Sigmoid colon (tissue), 7 donors: ENCODE data around the gene CEP85L. TPM values are rescaled to one million over a fixed set of nuclear protein-coding genes. Genes with fewer than 3 reads are reported as not detected.

Experiments
- DNase-seq: peaks from one replicate; pipeline ENCODE4 v3.0.0-alpha.2; 2019
- H3K27ac ChIP-seq, 4 donors: fragments of 200-600 bp; sonication (generic); one replicate each; pipeline ENCODE4 v1.5.1; 2016 to 2019; ENCODE audit warnings: mild to moderate bottlenecking in 1 of 4
- H3K27me3 ChIP-seq, 3 donors: fragments of 200-600 bp; sonication (generic); one replicate each; pipeline ENCODE4 v1.5.1; 2019; ENCODE audit warnings: mild to moderate bottlenecking in 1 of 3
- H3K36me3 ChIP-seq, 4 donors: fragments of 200-600 bp; sonication (generic); one replicate each; pipeline ENCODE4 v1.5.1; 2016 to 2019
- H3K4me1 ChIP-seq, 4 donors: fragments of 200-600 bp; sonication (generic); one replicate each; pipeline ENCODE4 v1.5.1; 2017 to 2019
- H3K4me3 ChIP-seq, 4 donors: fragments of 200-600 bp; sonication (generic); one replicate each; pipeline ENCODE4 v1.5.1; 2017 to 2019; ENCODE audit warnings: mild to moderate bottlenecking in 2 of 4, moderate library complexity in 1 of 4
- H3K9me3 ChIP-seq, 4 donors: fragments of 200-600 bp in 3 of 4; sonication (generic) in 3 of 4; one replicate each; pipeline versions ENCODE4 v1.5.1 to v1.6.1; 2013 to 2019
- EP300 ChIP-seq, 4 donors: sonication (generic); formaldehyde crosslinking; IDR thresholded peaks; one replicate each; pipeline ENCODE4 v1.6.1; 2017; ENCODE audit warnings: antibody characterized with exemption in 4 of 4
- POLR2A ChIP-seq, 2 donors: fragments of 450-650 bp; IDR thresholded peaks; one replicate each; pipeline ENCODE4 v1.6.1; 2016; ENCODE audit warnings: antibody characterized with exemption in 2 of 2, mild to moderate bottlenecking in 2 of 2, moderate library complexity in 2 of 2
- POLR2AphosphoS5 ChIP-seq, 4 donors: sonication (generic); formaldehyde crosslinking; IDR thresholded peaks; one replicate each; pipeline ENCODE4 v1.6.1; 2017; ENCODE audit warnings: antibody characterized with exemption in 4 of 4
- WGBS, 2 donors: extraction: QIAGEN DNeasy Blood & Tissue Kit; methylation state at CpG; one replicate each; pipeline ENCODE4 v1.1.7; 2013; 5-methylcytosine and 5-hydroxymethylcytosine counted together
- intact Hi-C: fragments of 100-400 bp; cut with DNase I; formaldehyde crosslinking; loops from one replicate; pipeline ENCODE4 v1.15.1; 2023
- polyA plus RNA-seq, 3 donors: library from polyadenylated mRNA; stranded (reverse); fragments of 200-250 nt; gene quantifications; one replicate each; pipeline ENCODE4 v1.2.3, GENCODE V29; 2013
- total RNA-seq, 4 donors: library from RNA; depleted of rRNA; stranded (reverse); fragments of >200 nt; gene quantifications; one replicate each; pipeline ENCODE4 v1.1.0, GENCODE V29; 2016
- TF ChIP-seq, protein P1 (sequence below), 4 experiments: fragments of 450-650 bp in 3 of 4; fragments of 200-600 bp in 1 of 4; IDR thresholded peaks; one replicate each; pipeline ENCODE4 v1.5.1; 2016 to 2019; ENCODE audit warnings: antibody characterized with exemption in 4 of 4, mild to moderate bottlenecking in 3 of 4, moderate library complexity in 2 of 4
- donor health status: healthy with polysubstance abuse.
- donor health status: Bipolar disorder and iron deficiency.
- donor health status: healthy.

CEP85L gene
- total and polyA plus RNA-seq, 7 donors = 0.23 to 17.4 (median 12.8) TPM

DNA sequence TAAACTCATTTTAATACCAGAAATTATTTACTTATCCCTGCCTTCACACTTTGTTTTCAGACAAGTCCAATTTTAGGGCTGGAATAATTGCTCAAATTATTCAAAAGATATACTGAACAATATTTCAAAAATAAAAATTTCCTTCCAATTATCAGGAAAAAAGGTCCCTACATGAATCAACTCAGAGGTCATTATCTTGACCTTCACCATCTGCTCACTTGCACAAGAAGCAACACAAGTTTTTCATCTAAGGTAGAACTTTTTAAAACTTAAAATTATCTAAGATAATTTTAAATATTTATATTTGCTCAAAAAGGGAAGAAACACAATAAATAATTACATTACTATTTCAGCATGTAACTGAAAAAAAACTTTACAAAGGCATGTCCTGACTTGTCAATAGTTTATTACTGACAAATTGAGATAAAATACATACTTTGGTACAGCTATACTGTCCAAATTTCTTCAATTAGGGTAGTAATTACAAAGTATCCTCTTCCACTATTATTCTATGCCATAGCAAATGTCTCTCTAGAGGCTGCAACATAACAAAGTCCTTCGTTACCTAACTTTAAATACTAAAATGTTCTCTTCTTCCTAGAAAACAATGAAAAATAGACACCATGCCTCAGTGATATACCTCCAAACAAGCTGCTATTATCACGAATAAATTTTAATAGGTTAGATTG lies 2.4 kb downstream of the CEP85L start:
- no peak overlapping the region for H3K4me3 ChIP-seq
- H3K9me3 ChIP-seq = no peaks in the 10 kb centered on the region
- no peaks in the 10 kb centered on the region for H3K27me3 ChIP-seq
- peak overlapping the region in 1 of 4 donors; percentile 99 for H3K27ac ChIP-seq
- DNase-seq = no peak
- H3K4me1 ChIP-seq = peaks cover 0 to 27% (median 14%) of the 10 kb centered on the region in 4 donors
- intact Hi-C loops = no loop called here
- WGBS, 2 donors = 64 to 65% methylated on average over 2 of the region's 2 CpGs
- no peak for TF ChIP-seq EP300 (IDR thresholded peaks at IDR 0.05)
- TF ChIP-seq, protein P1, sequence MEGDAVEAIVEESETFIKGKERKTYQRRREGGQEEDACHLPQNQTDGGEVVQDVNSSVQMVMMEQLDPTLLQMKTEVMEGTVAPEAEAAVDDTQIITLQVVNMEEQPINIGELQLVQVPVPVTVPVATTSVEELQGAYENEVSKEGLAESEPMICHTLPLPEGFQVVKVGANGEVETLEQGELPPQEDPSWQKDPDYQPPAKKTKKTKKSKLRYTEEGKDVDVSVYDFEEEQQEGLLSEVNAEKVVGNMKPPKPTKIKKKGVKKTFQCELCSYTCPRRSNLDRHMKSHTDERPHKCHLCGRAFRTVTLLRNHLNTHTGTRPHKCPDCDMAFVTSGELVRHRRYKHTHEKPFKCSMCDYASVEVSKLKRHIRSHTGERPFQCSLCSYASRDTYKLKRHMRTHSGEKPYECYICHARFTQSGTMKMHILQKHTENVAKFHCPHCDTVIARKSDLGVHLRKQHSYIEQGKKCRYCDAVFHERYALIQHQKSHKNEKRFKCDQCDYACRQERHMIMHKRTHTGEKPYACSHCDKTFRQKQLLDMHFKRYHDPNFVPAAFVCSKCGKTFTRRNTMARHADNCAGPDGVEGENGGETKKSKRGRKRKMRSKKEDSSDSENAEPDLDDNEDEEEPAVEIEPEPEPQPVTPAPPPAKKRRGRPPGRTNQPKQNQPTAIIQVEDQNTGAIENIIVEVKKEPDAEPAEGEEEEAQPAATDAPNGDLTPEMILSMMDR (IDR thresholded peaks at IDR 0.05) = no peak
- H3K36me3 ChIP-seq = no peaks in the 10 kb centered on the region

DNA sequence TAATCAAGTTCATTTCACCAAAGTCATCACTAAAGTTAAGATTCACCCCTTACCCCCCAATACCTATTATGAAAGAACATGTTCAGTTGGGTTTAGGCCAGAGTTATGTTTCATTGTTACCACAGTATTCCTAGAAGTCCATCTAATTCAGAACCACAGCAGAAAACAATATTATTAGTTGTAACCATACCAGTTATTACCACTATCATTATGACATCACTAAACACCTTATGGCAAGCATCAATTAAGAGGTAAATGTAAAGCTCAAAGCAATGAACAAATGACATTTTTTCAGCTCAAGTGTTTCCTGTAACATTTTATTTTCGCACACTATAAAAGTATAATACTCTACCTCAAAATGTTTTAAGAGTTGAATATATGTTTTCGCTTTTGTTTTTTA lies 4.4 kb downstream of the CEP85L start:
- no peak overlapping the region for H3K27ac ChIP-seq
- 92 to 94% methylated on average over 2 of the region's 2 CpGs for WGBS, 2 donors
- no peaks in the 10 kb centered on the region for H3K9me3 ChIP-seq
- peaks cover 0 to 31% (median 15%) of the 10 kb centered on the region in 4 donors for H3K4me1 ChIP-seq
- H3K36me3 ChIP-seq = no peaks in the 10 kb centered on the region
- DNase-seq = no peak
- H3K4me3 ChIP-seq = no peak overlapping the region
- no peaks in the 10 kb centered on the region for H3K27me3 ChIP-seq
- TF ChIP-seq, protein P1 (IDR thresholded peaks at IDR 0.05) = no peak
- no peak for TF ChIP-seq POLR2A (IDR thresholded peaks at IDR 0.05)
- TF ChIP-seq EP300 (IDR thresholded peaks at IDR 0.05) = no peak
- no peak for TF ChIP-seq POLR2AphosphoS5 (IDR thresholded peaks at IDR 0.05)
- intact Hi-C loops = no loop called here

DNA sequence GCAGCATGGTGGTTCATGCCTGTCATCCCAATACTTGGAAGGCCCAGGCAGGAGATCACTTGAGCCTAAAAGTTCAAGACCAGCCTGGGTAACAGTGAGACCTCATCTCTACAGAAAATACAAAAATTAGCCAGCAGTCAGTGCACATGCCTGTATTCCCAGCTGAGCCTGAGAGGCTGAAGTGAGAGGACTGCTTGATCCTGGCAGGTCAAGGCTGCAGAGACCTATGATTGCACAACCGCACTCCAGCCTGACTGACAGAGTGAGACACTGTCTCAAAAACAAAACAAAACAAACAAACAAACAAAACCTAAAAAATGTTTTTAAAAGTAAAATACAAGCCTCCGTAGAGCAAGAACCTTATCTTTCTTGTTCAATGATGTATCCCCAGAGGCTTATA lies 6.0 kb downstream of the CEP85L start:
- Histone ChIP-seq H3K9me3 (no peaks in the 10 kb centered on the region), H3K4me3 (no peak overlapping the region), H3K36me3 (no peaks in the 10 kb centered on the region), H3K27me3 (no peaks in the 10 kb centered on the region), H3K4me1 (peaks cover 0 to 38% (median 15%) of the 10 kb centered on the region in 4 donors), H3K27ac (no peak overlapping the region)
- intact Hi-C loops = no loop called here
- WGBS, 2 donors = 91 to 92% methylated on average over 2 of the region's 2 CpGs
- TF ChIP-seq, protein P1 (IDR thresholded peaks at IDR 0.05) = no peak
- TF ChIP-seq EP300 (IDR thresholded peaks at IDR 0.05) = no peak
- no peak for TF ChIP-seq POLR2AphosphoS5 (IDR thresholded peaks at IDR 0.05)
- no peak for TF ChIP-seq POLR2A (IDR thresholded peaks at IDR 0.05)
- no peak for DNase-seq

DNA sequence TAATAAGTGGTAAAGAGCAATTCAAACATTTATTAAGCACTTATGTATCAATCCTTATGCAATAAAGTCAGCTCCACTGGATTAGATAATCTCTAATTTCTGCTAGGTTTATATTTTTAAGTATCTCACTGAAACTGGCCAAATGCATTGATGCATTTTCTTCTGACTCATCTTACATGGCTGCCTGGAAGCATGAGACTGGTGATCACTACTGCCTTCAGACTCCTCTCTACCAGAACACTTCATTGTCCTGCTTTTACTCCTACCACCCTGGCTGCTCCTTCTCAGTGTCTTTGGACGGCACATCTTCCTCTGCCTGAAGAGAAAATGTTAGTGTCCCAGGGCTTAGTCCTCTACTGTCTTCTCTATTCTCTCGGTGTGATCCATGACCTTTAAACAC lies 7.4 kb downstream of the CEP85L start:
- Histone ChIP-seq H3K4me1 (peaks cover 0 to 32% (median 11%) of the 10 kb centered on the region in 4 donors), H3K9me3 (no peaks in the 10 kb centered on the region), H3K4me3 (no peak overlapping the region), H3K27me3 (no peaks in the 10 kb centered on the region), H3K27ac (no peak overlapping the region), H3K36me3 (no peaks in the 10 kb centered on the region)
- DNase-seq = no peak
- intact Hi-C loops = no loop called here
- WGBS, 2 donors = 74 to 90% methylated on average over 2 of the region's 2 CpGs
- no peak for TF ChIP-seq POLR2AphosphoS5 (IDR thresholded peaks at IDR 0.05)
- TF ChIP-seq POLR2A (IDR thresholded peaks at IDR 0.05) = no peak
- no peak for TF ChIP-seq EP300 (IDR thresholded peaks at IDR 0.05)
- TF ChIP-seq, protein P1 (IDR thresholded peaks at IDR 0.05) = no peak

DNA sequence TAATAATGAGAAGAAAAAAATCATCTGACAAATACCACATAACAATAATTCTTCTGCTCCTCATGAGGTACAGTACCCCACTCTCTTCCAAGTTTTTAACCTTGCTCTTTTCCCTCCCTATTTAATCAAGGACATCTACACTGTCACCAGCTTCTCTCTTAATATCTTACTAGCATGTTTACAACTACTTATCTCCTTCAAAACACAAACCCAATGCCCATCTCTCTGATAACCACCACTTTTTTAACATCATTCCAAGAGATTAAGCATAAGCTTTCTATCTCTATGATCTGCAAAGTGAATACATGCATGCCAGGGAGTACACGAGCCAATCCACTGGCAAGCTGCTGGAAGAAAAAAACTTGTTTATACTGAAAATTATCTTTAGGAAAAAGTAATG lies 10.3 kb downstream of the CEP85L start:
- H3K4me3 ChIP-seq = no peak overlapping the region
- intact Hi-C loops = no loop called here

More for the DNA sequence above, 10.3 kb downstream of the CEP85L start:
- WGBS, 2 donors = 76 to 92% methylated on average over 1 of the region's 1 CpG
- TF ChIP-seq POLR2A (IDR thresholded peaks at IDR 0.05) (no peak), EP300 (IDR thresholded peaks at IDR 0.05) (no peak), POLR2AphosphoS5 (IDR thresholded peaks at IDR 0.05) (no peak)
- TF ChIP-seq, protein P1 (IDR thresholded peaks at IDR 0.05) = no peak
- Histone ChIP-seq H3K36me3 (no peaks in the 10 kb centered on the region), H3K4me1 (peaks cover 0 to 36% (median 13%) of the 10 kb centered on the region in 4 donors), H3K9me3 (peaks cover 0 to 2% (median 0%) of the 10 kb centered on the region in 4 donors), H3K27ac (no peak overlapping the region), H3K27me3 (no peaks in the 10 kb centered on the region)
- DNase-seq = no peak
